HG02571 (cell line): ENCODE measurements around the gene IFNAR1.

Experiments
- ATAC-seq: cut with Tn5 transposase; IDR thresholded peaks from one replicate; pipeline ENCODE4 v1.9.1; 2021; ENCODE audit warnings: mild to moderate bottlenecking, moderate library complexity; ENCODE audit not compliant: unreplicated experiment

IFNAR1 gene

GRCh38 chr21:33324291-33325221 is at the start of gene IFNAR1:
IFNAR1 (plus strand) TSS chr21:33324970; CDS start chr21:33325056, 86 bp downstream.
- ATAC-seq = peak; percentile 82

GRCh38 chr21:33278721-33279120 is 46.0 kb upstream of the IFNAR1 start:
- ATAC-seq = no peak

GRCh38 chr21:33279330-33279820 is 45.4 kb upstream of the IFNAR1 start:
- no peak for ATAC-seq

- no peak for ATAC-seq
Measured at GRCh38 chr21:33281096-33281652, 43.6 kb upstream of the IFNAR1 start.

- ATAC-seq = no peak
Measured at GRCh38 chr21:33283203-33283602, 41.6 kb upstream of the IFNAR1 start.

GRCh38 chr21:33286076-33286475 is 38.7 kb upstream of the IFNAR1 start:
- ATAC-seq = no peak

- no peak for ATAC-seq
Measured at GRCh38 chr21:33286600-33287456, 37.9 kb upstream of the IFNAR1 start.

GRCh38 chr21:33289199-33289819 is 35.5 kb upstream of the IFNAR1 start:
- no peak for ATAC-seq

GRCh38 chr21:33290441-33290840 is 34.3 kb upstream of the IFNAR1 start:
- ATAC-seq = no peak

GRCh38 chr21:33291686-33292085 is 33.1 kb upstream of the IFNAR1 start:
- no peak for ATAC-seq

GRCh38 chr21:33292724-33293123 is 32.0 kb upstream of the IFNAR1 start:
- ATAC-seq = no peak

- no peak for ATAC-seq
Measured at GRCh38 chr21:33293136-33293535, 31.6 kb upstream of the IFNAR1 start.

GRCh38 chr21:33293811-33294216 is 31.0 kb upstream of the IFNAR1 start:
- ATAC-seq = no peak

- ATAC-seq = no peak
Measured at GRCh38 chr21:33296156-33296555, 28.6 kb upstream of the IFNAR1 start.

GRCh38 chr21:33299181-33299752 is 25.5 kb upstream of the IFNAR1 start:
- ATAC-seq = peak; percentile 39

- ATAC-seq = no peak
Measured at GRCh38 chr21:33300701-33301631, 23.8 kb upstream of the IFNAR1 start.

- no peak for ATAC-seq
Measured at GRCh38 chr21:33301632-33302002, 23.2 kb upstream of the IFNAR1 start.

- no peak for ATAC-seq
Measured at GRCh38 chr21:33302055-33302454, 22.7 kb upstream of the IFNAR1 start.

GRCh38 chr21:33302796-33303195 is 22.0 kb upstream of the IFNAR1 start:
- no peak for ATAC-seq
